Trophoblast cell (in vitro differentiated cells and primary cell): Measurements from ENCODE around the gene NXPE3.

ENCODE experiments used
- DNase-seq, 2 donors: peaks; one replicate each; pipeline ENCODE4 v3.0.0-alpha.2; 2016
- H2AFZ ChIP-seq: 2 replicates; pipeline ENCODE4 v1.6.1; 2013; ENCODE audit warnings: low read length, moderate library complexity, mild to moderate bottlenecking; ENCODE audit not compliant: insufficient read depth, poor library complexity
- H2AK5ac ChIP-seq: 2 replicates; pipeline ENCODE4 v1.6.1; 2013; ENCODE audit warnings: mild to moderate bottlenecking, low read length
- H2BK120ac ChIP-seq: 2 replicates; pipeline ENCODE4 v1.6.1; 2013; ENCODE audit warnings: low read length, mild to moderate bottlenecking, moderate library complexity; ENCODE audit not compliant: insufficient read depth, poor library complexity
- H2BK12ac ChIP-seq: 2 replicates; pipeline ENCODE4 v1.6.1; 2013; ENCODE audit warnings: mild to moderate bottlenecking, low read length, moderate library complexity
- H2BK5ac ChIP-seq: 2 replicates; pipeline ENCODE4 v1.6.1; 2013; ENCODE audit warnings: low read length, low read depth, moderate library complexity, mild to moderate bottlenecking; ENCODE audit not compliant: poor library complexity
- H3K14ac ChIP-seq: 2 replicates; pipeline ENCODE4 v1.6.1; 2013; ENCODE audit warnings: mild to moderate bottlenecking, low read length
- H3K18ac ChIP-seq: 2 replicates; pipeline ENCODE4 v1.6.1; 2013; ENCODE audit warnings: mild to moderate bottlenecking, low read length
- H3K23ac ChIP-seq: 2 replicates; pipeline ENCODE4 v1.6.1; 2013; ENCODE audit warnings: low read length
- H3K27ac ChIP-seq: 2 replicates; pipeline ENCODE4 v1.5.1; 2013; ENCODE audit warnings: low read depth, mild to moderate bottlenecking, inconsistent platforms, low read length, moderate library complexity
- H3K27me3 ChIP-seq: 2 replicates; pipeline ENCODE4 v1.6.1; 2013; ENCODE audit warnings: inconsistent platforms, mild to moderate bottlenecking, low read length, moderate library complexity; ENCODE audit not compliant: insufficient read depth
- H3K36me3 ChIP-seq, 2 experiments: 1 replicate in 1 of 2; 2 replicates in 1 of 2; pipeline ENCODE4 v1.6.1; 2013; ENCODE audit warnings: low read length in 2 of 2, mild to moderate bottlenecking in 2 of 2, moderate library complexity in 1 of 2; ENCODE audit not compliant: insufficient read depth in 2 of 2, control insufficient read depth in 1 of 2
- H3K4ac ChIP-seq: 2 replicates; pipeline ENCODE4 v1.6.1; 2013; ENCODE audit warnings: low read depth, mild to moderate bottlenecking, low read length, moderate library complexity
- H3K4me1 ChIP-seq, 2 experiments: 1 replicate in 1 of 2; 2 replicates in 1 of 2; pipeline ENCODE4 v1.6.1; 2013; ENCODE audit warnings: low read length in 2 of 2, mild to moderate bottlenecking in 2 of 2, moderate library complexity in 1 of 2; ENCODE audit not compliant: insufficient read depth in 2 of 2, control insufficient read depth in 1 of 2
- H3K4me2 ChIP-seq: 2 replicates; pipeline ENCODE4 v1.6.1; 2013; ENCODE audit warnings: inconsistent platforms, mild to moderate bottlenecking, low read length, moderate library complexity
- H3K4me3 ChIP-seq: 2 replicates; pipeline ENCODE4 v1.5.1; 2013; ENCODE audit warnings: mild to moderate bottlenecking, low read depth, low read length, inconsistent platforms
- H3K79me1 ChIP-seq: one replicate; pipeline ENCODE4 v1.6.1; 2013; ENCODE audit warnings: low read length
- H3K79me2 ChIP-seq: 2 replicates; pipeline ENCODE4 v1.6.1; 2013; ENCODE audit warnings: low read length, mild to moderate bottlenecking; ENCODE audit not compliant: control insufficient read depth, insufficient read depth, poor library complexity
- H3K9ac ChIP-seq: 2 replicates; pipeline ENCODE4 v1.6.1; 2013; ENCODE audit warnings: mild to moderate bottlenecking, low read length
- H3K9me3 ChIP-seq: 2 replicates; pipeline ENCODE4 v1.6.1; 2013; ENCODE audit warnings: low read depth, mild to moderate bottlenecking, control low read depth, inconsistent platforms, low read length; ENCODE audit not compliant: insufficient read depth
- H4K12ac ChIP-seq: 2 replicates; pipeline ENCODE4 v1.6.1; 2013; ENCODE audit warnings: low read depth, mild to moderate bottlenecking, low read length, moderate library complexity
- H4K8ac ChIP-seq: 2 replicates; pipeline ENCODE4 v1.6.1; 2013; ENCODE audit warnings: low read depth, mild to moderate bottlenecking, low read length, moderate library complexity
- H4K91ac ChIP-seq: one replicate; pipeline ENCODE4 v1.6.1; 2013; ENCODE audit warnings: low read depth, mild to moderate bottlenecking, low read length, moderate library complexity
- WGBS: extraction: QIAGEN DNeasy Blood & Tissue Kit; methylation state at CpG from one replicate; pipeline ENCODE4 v1.1.7; 2013; ENCODE audit warnings: missing lambda C conversion rate; ENCODE audit not compliant: insufficient read length, insufficient coverage; ENCODE audit errors: extremely low coverage; 5-methylcytosine and 5-hydroxymethylcytosine counted together

NXPE3 gene

GRCh38 chr3:101812895-101813294 lies 33.9 kb downstream of the NXPE3 start:
- H2BK120ac ChIP-seq = no peak overlapping the region
- H3K79me2 ChIP-seq = no peaks in the 10 kb centered on the region
- no peak overlapping the region for H2AK5ac ChIP-seq
- H3K36me3 ChIP-seq = no peaks in the 10 kb centered on the region
- no peak overlapping the region for H3K23ac ChIP-seq
- no peaks in the 10 kb centered on the region for H3K4me1 ChIP-seq
- H2BK5ac ChIP-seq = no peak overlapping the region
- no peak overlapping the region for H4K91ac ChIP-seq
- no peak overlapping the region for H3K14ac ChIP-seq
- H3K79me1 ChIP-seq = no peaks in the 10 kb centered on the region
- no peak overlapping the region for H3K27ac ChIP-seq
- H3K18ac ChIP-seq = no peak overlapping the region
- no peak overlapping the region for H3K9ac ChIP-seq
- no peak overlapping the region for H4K8ac ChIP-seq
- H4K12ac ChIP-seq = no peak overlapping the region
- H3K4me2 ChIP-seq = no peak overlapping the region
- H3K4ac ChIP-seq = no peak overlapping the region
- H2AFZ ChIP-seq = no peak overlapping the region
- no peaks in the 10 kb centered on the region for H3K9me3 ChIP-seq
- DNase-seq = no peak
- no peak overlapping the region for H3K4me3 ChIP-seq
- no peaks in the 10 kb centered on the region for H3K27me3 ChIP-seq
- no peak overlapping the region for H2BK12ac ChIP-seq

DNA sequence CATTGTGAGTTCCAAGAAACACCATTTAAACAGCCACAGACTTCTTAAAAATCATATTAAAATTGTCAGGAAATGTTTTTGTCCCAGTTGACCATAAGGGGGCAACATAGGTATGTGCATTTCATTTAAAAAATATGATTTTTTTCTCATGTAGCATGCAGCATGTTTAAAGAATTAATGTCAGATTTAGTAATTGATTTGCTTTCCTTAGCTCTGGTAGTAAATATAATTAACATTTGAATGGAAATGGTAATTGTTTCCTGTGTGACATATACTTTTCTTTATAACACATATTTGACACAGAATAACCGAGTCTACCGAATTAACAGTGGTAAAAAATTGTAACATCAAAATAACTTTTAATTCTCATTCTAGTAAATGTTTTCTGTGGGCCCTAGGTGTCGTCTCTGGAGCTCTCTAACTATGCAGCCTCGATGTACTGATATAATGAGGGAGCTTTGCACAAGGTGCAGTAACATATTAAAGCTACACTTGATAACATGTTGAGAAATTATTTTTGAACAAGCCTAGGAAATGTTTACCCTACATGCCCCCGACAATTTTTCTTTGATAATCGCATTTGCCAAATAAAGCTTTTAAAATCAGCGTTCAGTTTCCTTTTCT lies 34.9 kb downstream of the NXPE3 start:
- no CpG with 5 or more reads among the region's 7 CpGs for WGBS
- Histone ChIP-seq H2BK12ac (no peak overlapping the region), H3K79me1 (no peaks in the 10 kb centered on the region), H3K27ac (no peak overlapping the region), H2AK5ac (no peak overlapping the region), H3K4me3 (no peak overlapping the region), H3K4me2 (no peak overlapping the region), H4K12ac (no peak overlapping the region), H2BK5ac (no peak overlapping the region), H3K23ac (no peak overlapping the region), H3K9me3 (no peaks in the 10 kb centered on the region), H2AFZ (no peak overlapping the region), H3K27me3 (no peaks in the 10 kb centered on the region), H4K8ac (no peak overlapping the region), H3K18ac (no peak overlapping the region), H3K79me2 (no peaks in the 10 kb centered on the region), H2BK120ac (no peak overlapping the region), H3K9ac (no peak overlapping the region), H3K14ac (no peak overlapping the region), H3K36me3 (no peaks in the 10 kb centered on the region), H3K4me1 (no peaks in the 10 kb centered on the region), H3K4ac (no peak overlapping the region), H4K91ac (no peak overlapping the region)
- DNase-seq = peak in 1 of 2 donors; percentile 54

DNA sequence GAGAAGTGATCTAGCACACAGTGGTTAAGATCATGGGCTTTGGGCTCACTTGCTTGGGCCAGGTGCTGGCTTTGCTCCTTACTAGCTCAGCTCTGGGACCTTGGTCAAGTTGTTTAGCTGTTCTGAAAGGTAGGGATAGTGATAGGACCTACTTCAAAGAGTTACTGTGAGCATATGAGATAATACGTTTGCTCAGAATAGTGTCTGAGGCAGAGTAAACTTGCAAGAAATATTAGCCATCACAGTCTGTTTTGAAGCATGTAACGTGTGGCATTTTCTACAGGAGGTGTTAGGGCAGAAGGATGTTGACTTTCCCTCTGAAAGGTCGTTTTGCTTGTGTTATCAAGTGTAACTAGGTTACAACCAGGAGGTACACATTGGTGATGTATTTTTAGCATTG lies 35.8 kb downstream of the NXPE3 start:
- H2AFZ ChIP-seq = no peak overlapping the region
- no peak overlapping the region for H4K12ac ChIP-seq
- H3K4me1 ChIP-seq = no peaks in the 10 kb centered on the region
- H3K27ac ChIP-seq = no peak overlapping the region
- no peak overlapping the region for H2BK5ac ChIP-seq
- no peaks in the 10 kb centered on the region for H3K79me2 ChIP-seq
- no peaks in the 10 kb centered on the region for H3K36me3 ChIP-seq
- H2AK5ac ChIP-seq = no peak overlapping the region
- H3K9me3 ChIP-seq = no peaks in the 10 kb centered on the region
- H3K4me3 ChIP-seq = no peak overlapping the region
- no peak overlapping the region for H3K14ac ChIP-seq
- no peak overlapping the region for H3K9ac ChIP-seq
- no peak overlapping the region for H4K8ac ChIP-seq
- H2BK120ac ChIP-seq = no peak overlapping the region
- no peaks in the 10 kb centered on the region for H3K27me3 ChIP-seq
- H3K4ac ChIP-seq = no peak overlapping the region
- H4K91ac ChIP-seq = no peak overlapping the region
- H3K4me2 ChIP-seq = no peak overlapping the region
- no peaks in the 10 kb centered on the region for H3K79me1 ChIP-seq
- no CpG with 5 or more reads among the region's 3 CpGs for WGBS
- no peak for DNase-seq
- H3K23ac ChIP-seq = no peak overlapping the region
- no peak overlapping the region for H3K18ac ChIP-seq
- H2BK12ac ChIP-seq = no peak overlapping the region

GRCh38 chr3:101816215-101817149 lies 37.5 kb downstream of the NXPE3 start:
- Histone ChIP-seq H3K27ac (no peak overlapping the region), H3K9ac (no peak overlapping the region), H2BK12ac (no peak overlapping the region), H3K27me3 (no peaks in the 10 kb centered on the region), H3K14ac (no peak overlapping the region), H3K4me2 (no peak overlapping the region), H2AK5ac (no peak overlapping the region), H3K79me2 (no peaks in the 10 kb centered on the region), H3K36me3 (peaks cover 0 to 2% of the 10 kb centered on the region in 2 experiments), H2BK120ac (no peak overlapping the region), H3K79me1 (no peaks in the 10 kb centered on the region), H3K9me3 (peaks cover 2% of the 10 kb centered on the region), H3K4ac (no peak overlapping the region), H3K4me3 (no peak overlapping the region), H4K91ac (no peak overlapping the region), H4K12ac (no peak overlapping the region), H3K23ac (no peak overlapping the region), H2BK5ac (no peak overlapping the region), H3K4me1 (no peaks in the 10 kb centered on the region), H4K8ac (no peak overlapping the region), H3K18ac (no peak overlapping the region), H2AFZ (no peak overlapping the region)
- no CpG with 5 or more reads among the region's 4 CpGs for WGBS
- peak in 1 of 2 donors; percentile 28 for DNase-seq
